ENCODE data around the gene ECEL1. TPM values are rescaled to one million over a fixed set of nuclear protein-coding genes. Genes with fewer than 3 reads are reported as not detected.

ECEL1 gene
- total and polyA plus RNA-seq, 9 of the 15 experiments (the other 6 are each of a cell fraction or from before 2014, with no cell fraction given), result 0.09 TPM; not detected in 8

DNA sequence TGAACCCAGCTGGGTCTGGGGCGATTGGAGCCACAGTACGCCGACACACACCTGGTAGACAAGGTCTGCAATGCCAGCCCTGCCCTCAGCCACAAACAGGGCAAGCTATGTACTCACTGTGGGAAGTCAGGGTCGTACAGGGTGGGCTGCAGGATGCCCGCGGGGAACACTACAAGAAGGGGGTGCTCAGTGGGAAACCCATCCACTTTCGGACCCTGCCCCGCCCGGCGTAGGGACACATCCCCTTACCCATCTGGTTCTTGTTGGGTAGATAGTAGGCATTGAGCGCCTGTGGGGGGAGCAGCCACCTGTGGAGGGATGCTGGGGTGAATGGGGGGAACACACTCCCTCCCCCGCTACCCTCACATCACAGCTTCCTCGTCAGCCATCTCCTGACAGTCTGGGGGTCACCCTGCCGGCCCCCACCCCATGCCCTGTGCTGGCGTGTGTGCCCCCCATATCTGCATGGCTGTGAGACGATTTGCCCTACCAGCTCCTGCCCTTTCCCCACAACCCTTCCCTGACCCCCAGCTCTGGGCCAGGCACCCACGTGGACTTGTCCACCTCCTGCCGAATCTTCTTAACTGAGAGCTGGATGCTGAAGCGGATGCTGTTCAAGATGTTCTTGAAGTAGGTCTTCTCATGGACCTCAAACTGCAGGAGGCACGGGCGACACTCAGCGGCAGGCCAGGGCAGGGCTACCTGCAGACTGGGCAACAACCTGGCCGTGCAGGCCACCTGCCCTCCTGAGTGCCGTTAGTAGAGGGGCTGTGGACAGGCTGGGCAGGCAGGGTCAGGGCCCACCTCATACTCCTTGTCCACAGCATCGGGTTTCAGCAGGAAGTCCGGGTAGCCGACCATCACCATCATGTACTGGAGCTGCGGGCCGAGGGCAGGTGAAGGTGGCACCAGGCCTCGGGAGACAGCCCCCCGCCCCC is 5.1 kb downstream of the ECEL1 start:
- Histone ChIP-seq H4K20me1 (replicated peaks; ENCODE audit: control insufficient read depth, insufficient read depth, low read length) (no peaks in the 10 kb centered on the region), H3K9ac (ENCODE audit: insufficient read depth in 1 of 2, low read depth in 2 of 2, low read length in 2 of 2) (no peak overlapping the region), H3K79me2 (ENCODE audit: control insufficient read depth, insufficient read depth, low read length) (no peaks in the 10 kb centered on the region), H3K36me3 (ENCODE audit: control insufficient read depth, insufficient read depth, low read length) (no peaks in the 10 kb centered on the region), H3K9me1 (ENCODE audit: control insufficient read depth, insufficient read depth, low read length) (no peaks in the 10 kb centered on the region), H3K4me2 (ENCODE audit: insufficient read depth, low read length) (no peak overlapping the region), H2AFZ (ENCODE audit: low read depth, low read length) (no peak overlapping the region), H3K27me3 (ENCODE audit: control insufficient read depth in 2 of 2, insufficient read depth in 2 of 2, low read length in 2 of 2) (peaks cover 0 to 10% of the 10 kb centered on the region in 2 experiments; a peak in 3 of 5 replicates), H3K4me3 (no peak overlapping the region), H3K9me3 (replicated peaks; ENCODE audit: control insufficient read depth, insufficient read depth, low read depth, low read length) (no peaks in the 10 kb centered on the region), H3K27ac (ENCODE audit: extremely low read depth, low read depth, low read length) (no peak overlapping the region), H3K4me1 (replicated peaks in 1 of 2; ENCODE audit: control insufficient read depth in 2 of 2, insufficient read depth in 2 of 2, low read length in 2 of 2) (peaks cover 0 to 3% of the 10 kb centered on the region in 2 experiments; a peak in 1 of 5 replicates)
- intact Hi-C loops (cut with micrococcal nuclease) (no loop called here), in situ Hi-C loops (cut with MboI) (no loop called here)
- no TSS peak for BruUV-seq (replicated peaks)
- no peak for ATAC-seq
- FAIRE-seq, result no peak
- CTCF ChIA-PET (ENCODE audit: low intra/inter-chr PET ratio), result no interaction called here
- POLR2A ChIA-PET, result no interaction called here
- DNase-seq (ENCODE audit: extremely low read depth in 1 of 4, low spot score in 3 of 4), result no peak
- TF ChIP-seq GATA2 (CRISPR knock-in tag; IDR thresholded peaks at IDR 0.05) (no peak), CBFA2T3 (IDR thresholded peaks at IDR 0.05) (no peak), U2AF2 (optimal IDR thresholded peaks at IDR 0.05; ENCODE audit: low read depth, low read length) (no peak), NR1H2 (CRISPR knock-in tag; IDR thresholded peaks at IDR 0.05) (no peak), EHMT2 (IDR thresholded peaks at IDR 0.05) (no peak), GTF2F1 (IDR thresholded peaks at IDR 0.05; ENCODE audit: low read depth, low read length) (no peak), ZNF354B (CRISPR knock-in tag; IDR thresholded peaks at IDR 0.05) (no peak), DACH1 (IDR thresholded peaks at IDR 0.05; ENCODE audit: partially characterized antibody) (no peak), CEBPB (tag; IDR thresholded peaks at IDR 0.05) (no peak), NBN (IDR thresholded peaks at IDR 0.05; ENCODE audit: low read depth) (no peak), NCOR1 (IDR thresholded peaks at IDR 0.05) (no peak), PHB (CRISPR knock-in tag; IDR thresholded peaks at IDR 0.05) (no peak)
- TF ChIP-seq, protein P1, sequence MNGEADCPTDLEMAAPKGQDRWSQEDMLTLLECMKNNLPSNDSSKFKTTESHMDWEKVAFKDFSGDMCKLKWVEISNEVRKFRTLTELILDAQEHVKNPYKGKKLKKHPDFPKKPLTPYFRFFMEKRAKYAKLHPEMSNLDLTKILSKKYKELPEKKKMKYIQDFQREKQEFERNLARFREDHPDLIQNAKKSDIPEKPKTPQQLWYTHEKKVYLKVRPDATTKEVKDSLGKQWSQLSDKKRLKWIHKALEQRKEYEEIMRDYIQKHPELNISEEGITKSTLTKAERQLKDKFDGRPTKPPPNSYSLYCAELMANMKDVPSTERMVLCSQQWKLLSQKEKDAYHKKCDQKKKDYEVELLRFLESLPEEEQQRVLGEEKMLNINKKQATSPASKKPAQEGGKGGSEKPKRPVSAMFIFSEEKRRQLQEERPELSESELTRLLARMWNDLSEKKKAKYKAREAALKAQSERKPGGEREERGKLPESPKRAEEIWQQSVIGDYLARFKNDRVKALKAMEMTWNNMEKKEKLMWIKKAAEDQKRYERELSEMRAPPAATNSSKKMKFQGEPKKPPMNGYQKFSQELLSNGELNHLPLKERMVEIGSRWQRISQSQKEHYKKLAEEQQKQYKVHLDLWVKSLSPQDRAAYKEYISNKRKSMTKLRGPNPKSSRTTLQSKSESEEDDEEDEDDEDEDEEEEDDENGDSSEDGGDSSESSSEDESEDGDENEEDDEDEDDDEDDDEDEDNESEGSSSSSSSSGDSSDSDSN (IDR thresholded peaks at IDR 0.05; ENCODE audit: borderline replicate concordance in 1 of 2, low read depth in 2 of 2, low read length in 2 of 2), result no peak
- TF ChIP-seq, protein P2, sequence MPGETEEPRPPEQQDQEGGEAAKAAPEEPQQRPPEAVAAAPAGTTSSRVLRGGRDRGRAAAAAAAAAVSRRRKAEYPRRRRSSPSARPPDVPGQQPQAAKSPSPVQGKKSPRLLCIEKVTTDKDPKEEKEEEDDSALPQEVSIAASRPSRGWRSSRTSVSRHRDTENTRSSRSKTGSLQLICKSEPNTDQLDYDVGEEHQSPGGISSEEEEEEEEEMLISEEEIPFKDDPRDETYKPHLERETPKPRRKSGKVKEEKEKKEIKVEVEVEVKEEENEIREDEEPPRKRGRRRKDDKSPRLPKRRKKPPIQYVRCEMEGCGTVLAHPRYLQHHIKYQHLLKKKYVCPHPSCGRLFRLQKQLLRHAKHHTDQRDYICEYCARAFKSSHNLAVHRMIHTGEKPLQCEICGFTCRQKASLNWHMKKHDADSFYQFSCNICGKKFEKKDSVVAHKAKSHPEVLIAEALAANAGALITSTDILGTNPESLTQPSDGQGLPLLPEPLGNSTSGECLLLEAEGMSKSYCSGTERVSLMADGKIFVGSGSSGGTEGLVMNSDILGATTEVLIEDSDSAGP (CRISPR knock-in tag; IDR thresholded peaks at IDR 0.05), result no peak
- 5% methylated on average over 15 of the region's 31 CpGs for WGBS (ENCODE audit: insufficient coverage, low coverage, missing lambda C conversion rate)
